ENCODE results near the gene ZSWIM3. TPM values are rescaled to one million over a fixed set of nuclear protein-coding genes. Genes with fewer than 3 reads are reported as not detected.

Gene ZSWIM3
- total RNA-seq, 1 donor from 2014 or later: 6.4 TPM

DNA sequence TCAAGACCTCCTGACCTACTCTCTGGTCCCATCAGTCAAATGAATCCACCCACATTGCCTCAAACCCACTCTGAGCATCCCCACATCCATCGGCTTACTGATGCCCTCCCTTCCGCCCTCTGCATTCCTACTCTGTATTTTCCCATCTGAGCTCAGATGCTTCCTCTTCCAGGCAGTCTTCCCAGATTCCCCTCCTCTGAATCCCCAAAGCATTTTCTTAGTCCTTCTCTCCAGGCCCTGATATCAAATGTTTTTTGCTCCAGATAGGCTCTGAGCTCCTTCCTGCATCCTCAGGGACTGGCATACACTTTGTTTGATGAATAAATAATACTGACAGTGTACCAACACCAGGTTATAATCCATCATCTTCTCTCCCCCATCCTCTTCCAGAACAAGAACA is 50.7 kb downstream of the ZSWIM3 start:
- intact Hi-C loops (cut with micrococcal nuclease): no loop called here

DNA sequence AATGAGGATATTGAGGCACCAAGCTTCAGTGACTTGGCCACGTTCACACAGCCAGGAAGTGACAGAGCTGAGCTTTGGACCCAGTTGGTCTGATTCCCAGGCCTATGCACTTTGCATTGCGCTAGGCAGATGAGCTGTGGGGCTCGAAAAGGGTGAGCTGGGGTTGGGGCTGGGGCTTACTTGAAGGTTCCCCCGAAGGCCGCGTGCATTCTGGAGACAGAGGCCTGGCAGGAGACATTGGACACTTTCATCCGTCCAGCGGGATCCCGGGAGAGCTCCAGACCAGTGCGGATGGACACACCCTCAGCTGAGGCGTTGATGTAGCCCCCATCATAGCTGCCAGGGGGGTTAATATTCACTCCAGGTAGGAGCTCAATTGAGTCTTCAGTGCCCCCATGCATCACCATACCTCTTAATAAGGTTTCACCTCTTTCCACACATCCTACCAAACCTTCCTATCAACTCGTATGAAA is 52.0 kb downstream of the ZSWIM3 start:
- intact Hi-C loops (cut with micrococcal nuclease): no loop called here

DNA sequence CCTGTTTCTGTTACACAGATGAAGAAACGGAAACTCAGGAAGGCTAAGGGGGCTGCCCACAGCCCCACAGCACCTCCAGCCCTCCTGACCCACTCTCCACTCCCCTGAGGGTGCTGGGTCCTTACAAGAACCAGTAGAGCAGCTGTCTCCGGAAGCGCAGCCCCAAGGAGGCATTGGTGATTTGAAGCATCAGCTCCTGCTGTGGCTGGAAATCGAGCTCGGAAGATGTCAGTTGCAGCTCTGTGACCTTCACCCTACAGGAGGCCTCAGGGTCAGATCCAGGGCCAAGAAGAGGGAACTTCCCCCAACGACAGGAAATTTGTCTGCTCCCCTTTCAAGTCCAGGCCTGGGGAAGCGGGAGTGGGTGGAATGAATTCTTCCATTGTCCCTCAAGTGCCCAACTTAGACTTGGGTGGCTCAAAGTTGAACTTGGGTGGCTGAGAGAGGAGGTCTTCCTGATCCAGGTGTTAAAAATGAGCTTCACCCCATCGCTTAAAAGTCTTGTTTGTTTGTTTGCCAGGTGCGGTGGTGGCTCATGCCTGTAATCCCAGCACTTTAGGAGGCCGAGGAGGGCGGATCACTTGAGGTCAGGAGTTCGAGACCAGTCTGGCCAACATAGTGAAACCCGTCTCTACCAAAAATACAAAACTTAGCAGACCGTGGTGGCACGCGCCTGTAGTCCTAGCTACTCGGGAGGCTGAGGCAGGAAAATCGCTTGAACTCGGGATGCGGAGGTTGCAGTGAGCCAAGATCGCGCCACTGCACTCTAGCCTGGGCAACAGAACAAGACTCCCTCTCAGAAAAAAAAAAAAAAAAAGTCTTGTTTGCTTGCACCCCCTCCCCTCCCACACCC is 52.6 kb downstream of the ZSWIM3 start:
- intact Hi-C loops (cut with micrococcal nuclease): loop anchor here (1.0 kb wide), 2 partner anchors 53 to 111 kb away; partner anchors contain the start of genes ACOT8 and ZSWIM3

DNA sequence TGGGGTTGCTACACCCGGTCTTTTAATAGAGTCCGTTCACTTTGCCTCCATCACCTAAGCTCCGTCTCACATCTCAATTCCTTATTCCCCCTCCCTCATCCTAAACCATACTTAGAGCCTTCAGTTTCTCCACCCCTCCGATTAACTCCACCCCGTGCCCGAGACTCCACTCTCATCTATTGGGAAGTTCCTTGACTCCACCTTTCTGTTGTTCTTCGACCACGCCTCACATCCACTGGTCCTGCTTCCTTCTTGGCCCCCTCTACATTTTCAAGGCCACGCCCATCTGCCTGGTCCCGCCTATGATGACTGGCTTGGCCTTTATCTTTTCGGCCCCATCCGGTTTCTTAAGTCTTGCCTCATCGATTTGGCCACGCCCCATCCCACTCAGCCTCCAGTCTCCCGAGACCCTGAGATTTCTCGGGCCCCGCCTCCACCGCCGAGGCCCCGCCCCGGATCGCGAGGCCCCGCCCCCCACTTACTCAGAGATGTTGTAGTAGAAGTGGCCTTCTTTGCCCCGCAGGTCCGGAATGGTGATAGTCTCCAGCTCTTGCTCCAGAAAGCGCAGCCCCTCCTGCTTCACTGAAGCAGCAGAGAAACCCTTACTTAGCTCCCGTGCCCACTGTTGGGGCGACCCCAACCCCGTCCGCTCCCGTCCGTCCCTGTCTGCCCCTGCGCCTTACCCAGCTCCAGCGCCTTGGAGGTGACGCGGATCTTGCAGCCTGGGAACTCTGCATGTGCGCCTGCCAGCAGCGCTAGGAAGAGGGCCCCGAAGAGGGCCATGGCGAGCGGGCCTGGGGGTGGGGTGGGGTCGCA is 53.5 kb downstream of the ZSWIM3 start:
- intact Hi-C loops (cut with micrococcal nuclease): loop anchor here (1.0 kb wide), 4 partner anchors 21 to 112 kb away; partner anchors contain the start of genes ACOT8 and ZSWIM3

DNA sequence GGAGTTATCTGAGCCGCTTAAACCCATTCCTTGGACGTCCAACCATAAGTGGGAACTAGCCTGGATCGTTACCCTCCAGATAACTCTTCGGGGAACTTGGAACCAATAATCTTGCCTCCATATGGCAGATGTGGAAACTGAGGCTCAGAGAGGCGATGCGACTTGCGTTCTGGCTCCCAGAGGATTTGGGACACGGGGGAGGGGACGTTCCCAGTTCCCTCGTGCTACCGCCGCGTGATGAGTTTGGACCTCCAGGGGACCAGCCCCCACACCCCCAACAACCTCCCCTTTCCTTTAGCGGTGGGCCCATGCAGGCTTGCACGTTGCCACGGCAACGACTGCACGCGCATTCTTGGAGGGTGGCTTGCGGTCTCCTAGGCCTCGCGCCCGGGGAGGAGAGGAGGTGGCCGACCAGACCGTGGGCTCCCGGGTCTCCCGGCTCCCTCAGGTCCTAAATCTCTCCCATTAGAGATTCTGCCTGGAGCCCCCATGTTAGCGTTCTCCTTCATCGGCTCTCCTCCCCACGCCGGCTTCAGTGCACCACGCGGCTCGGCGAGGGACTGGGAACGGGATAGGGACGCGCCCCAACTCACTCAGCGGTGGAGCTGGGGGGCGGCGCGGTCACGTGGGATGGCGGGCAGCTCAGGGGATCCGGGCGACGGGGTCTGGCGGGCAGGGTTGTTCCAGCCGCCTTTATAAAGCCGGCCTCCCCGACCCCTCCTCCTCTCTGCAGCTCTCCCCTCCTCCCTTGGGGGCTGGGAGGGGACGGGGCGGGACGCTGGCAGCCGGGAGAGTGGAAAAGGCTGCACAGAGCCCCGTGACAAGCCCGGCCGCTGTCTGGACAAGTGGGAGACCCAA is 54.3 kb downstream of the ZSWIM3 start, which contains the start of gene PLTP:
Gene PLTP (minus strand): TSS at position 670 of the 858 bp plus-strand sequence. CDS start 703 bp downstream, outside the sequence.
- intact Hi-C loops (cut with micrococcal nuclease): loop anchor here (1.0 kb wide), 2 partner anchors 21 to 24 kb away; no protein-coding TSS in a partner anchor

DNA sequence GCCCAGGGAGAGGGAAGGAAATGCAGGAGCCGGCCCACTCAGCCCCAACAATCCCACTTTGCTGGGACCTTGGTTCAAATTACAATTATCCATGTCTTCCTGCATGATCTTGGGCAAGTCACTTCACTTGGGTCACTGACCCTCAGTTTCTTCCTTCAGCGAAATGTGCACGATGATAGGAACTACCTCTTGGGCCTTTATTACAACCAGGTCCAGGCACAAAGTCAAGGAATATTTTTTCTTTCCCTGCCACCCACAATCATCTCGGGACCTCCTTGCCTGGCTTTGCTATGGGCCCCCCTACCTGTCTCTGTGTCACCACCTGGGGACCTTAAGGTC is 54.9 kb downstream of the ZSWIM3 start:
- intact Hi-C loops (cut with micrococcal nuclease): no loop called here

DNA sequence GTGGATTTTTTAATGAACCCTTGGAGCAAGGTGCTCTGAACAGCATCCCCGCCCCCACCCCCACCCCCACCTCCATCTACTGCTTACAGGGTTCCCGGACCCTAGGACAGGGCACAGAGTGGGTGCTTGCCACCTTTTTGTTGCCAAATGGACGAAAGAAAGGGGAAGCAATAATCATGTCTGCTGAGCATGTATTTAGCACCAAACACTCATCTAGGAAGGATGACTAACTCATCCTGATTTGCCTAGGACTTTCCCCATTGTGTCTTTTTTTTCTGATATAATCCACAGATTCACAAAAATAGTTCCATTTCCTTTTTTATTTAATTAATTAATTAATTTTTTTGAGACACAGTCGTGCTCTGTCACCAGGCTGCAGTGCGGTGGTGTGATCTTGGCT is 55.7 kb downstream of the ZSWIM3 start:
- intact Hi-C loops (cut with micrococcal nuclease): no loop called here

DNA sequence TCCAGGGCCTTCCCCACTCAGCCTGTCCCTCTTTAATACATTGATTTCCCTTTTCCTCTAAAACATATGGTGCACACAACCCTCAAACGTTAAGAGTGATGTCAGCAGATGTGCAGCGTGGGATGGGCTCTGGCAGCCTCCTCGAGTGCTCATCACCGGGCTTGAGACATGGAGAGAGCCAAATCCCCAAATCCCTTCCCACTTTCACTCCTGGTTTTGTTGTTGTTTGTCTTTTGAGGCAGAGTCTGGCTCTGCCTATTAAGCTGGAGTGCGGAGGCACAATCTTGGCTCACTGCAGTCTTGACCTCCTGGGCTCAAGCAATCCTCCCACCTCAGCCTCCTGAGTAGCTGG is 60.4 kb downstream of the ZSWIM3 start:
- intact Hi-C loops (cut with micrococcal nuclease): no loop called here

DNA sequence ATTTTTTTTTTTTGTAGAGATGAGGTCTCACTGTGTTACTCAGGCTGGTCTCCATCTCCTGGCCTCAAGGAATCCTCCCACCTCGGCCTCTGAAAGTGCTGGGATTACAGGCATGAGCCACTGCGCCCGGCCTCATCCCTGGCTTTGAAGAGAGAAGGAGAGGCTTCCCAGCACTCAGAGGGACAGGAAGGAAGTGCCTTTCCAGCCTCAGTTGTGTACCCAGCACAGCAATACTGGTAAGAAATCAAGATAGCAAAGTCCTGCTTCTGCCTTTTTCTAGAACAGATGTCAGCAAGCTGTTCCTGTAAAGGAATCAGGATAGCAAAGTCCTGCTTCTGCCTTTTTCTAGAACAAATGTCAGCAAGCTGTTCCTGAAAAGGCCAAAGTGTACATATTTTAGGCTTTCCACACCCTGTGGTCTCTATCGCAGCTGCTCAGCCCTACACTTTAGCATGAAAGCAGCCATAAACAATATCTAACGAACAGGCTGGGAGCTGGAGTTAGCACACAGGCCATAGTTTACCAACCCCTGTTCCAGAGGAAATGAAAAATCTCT is 60.8 kb downstream of the ZSWIM3 start:
- intact Hi-C loops (cut with micrococcal nuclease): no loop called here

DNA sequence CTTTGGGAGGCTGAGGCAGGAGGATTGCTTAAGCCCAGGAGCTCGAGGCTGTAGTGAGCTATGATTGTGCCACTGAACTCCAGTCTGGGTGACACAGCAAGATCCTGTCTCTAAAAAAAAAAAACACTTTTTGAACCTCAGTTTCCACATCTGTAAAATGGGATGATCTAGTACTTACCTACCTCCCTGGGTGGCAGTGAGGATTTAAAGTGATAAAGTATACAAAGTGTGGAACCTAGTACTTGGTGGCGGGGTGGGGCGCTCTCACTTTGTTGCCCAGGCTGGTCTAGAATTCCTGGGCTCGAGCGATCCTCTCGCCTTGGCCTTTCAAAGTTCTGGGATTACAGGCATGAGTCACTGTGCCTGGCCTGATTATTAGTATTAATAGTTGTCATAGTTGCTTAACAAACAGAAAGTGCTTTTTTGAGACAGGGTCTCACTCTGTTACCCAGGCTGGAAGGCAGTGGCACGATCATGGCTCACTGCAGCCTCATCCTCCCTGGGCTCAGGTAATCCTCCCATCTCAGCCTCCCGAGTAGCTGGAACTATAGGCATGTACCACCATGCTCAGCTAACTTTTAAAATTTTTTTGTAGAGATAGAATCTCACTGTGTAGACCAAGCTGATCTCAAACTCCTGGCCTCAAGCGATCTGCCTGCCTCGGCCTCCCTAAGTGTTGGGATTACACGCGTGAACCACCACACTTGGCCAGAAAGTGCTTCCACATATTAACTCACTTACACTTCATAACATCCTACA is 61.5 kb downstream of the ZSWIM3 start:
- intact Hi-C loops (cut with micrococcal nuclease): no loop called here

DNA sequence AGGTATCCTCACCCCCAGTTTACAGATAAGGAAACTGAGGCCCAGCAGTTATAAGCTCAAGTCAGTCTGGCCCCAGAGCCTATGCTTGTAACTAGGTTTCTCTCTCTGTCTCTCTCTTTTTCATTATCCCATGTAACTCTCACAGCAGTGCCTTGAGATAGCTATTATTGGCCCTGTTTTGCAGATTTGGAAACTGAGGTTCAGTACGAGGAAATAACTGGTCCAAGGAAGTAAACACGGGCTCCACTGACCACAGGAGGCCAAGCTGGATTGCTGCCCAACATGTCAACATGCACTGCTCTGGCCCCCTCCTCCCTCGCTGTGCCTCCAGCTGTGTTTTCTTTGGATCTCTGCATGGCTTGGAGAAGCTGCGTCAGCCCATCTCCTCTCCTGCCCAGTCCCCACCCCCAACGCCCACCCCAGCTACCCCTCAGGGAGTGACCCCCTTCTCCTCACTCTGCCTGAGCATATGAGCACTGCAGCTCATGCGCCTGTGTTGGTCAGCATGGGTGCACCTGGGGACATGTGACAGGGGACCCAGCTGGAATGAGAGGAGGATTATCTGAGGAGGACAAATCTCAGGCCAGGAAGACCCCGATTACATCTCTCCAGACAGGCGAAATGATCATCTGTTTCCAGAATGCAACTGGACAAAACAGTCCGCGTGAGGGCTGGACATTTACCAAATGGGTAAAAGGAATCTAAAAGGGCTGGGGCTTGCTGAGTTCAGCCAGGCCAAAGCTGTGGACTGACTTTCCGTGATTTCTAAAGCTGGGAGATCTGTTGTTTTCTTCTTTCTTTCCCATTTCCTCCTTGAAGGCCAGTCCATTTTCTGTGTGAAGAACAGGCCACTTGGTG is 62.4 kb downstream of the ZSWIM3 start:
- intact Hi-C loops (cut with micrococcal nuclease): no loop called here

DNA sequence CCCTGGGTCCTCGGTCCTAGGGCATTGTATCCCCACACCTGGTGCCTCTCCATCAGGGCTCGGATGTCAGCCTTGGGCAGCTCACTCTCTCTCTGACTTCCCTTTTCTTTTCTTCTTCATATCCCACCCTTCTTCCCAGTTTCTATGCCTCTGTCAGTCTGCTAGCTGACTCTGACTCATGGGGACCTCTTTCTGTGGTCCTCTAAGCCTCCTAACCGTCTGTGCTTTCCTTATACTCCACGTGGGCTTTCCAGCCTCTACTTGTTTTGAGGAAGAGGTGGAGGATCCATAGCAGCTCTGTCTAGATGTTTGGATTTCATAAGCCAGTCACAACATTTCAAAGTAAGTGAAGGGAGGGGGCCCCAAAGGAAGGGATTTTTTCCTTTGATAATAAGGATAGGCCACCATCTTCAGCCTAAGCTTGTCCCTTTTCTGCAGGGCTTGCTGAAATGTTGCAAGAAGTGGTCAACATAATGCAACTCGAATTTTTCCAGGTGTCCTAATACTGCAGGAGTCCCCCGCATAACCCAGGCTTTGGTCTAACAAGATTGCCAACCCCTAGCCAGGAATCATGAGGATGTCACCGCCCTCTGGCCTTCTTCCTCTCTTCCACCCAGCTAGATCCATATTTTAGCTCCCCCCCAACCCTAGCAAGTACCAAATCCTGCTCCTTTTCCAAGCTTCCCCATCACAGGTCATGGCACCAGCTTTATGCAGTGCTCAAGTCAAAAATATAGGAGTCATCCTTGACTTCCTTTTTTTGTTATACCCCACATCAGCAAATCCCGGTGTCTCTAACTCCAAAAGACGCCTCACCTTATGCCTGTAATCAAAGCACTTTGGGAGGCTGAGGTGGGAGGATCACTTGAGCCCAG is 63.3 kb downstream of the ZSWIM3 start:
- intact Hi-C loops (cut with micrococcal nuclease): no loop called here

DNA sequence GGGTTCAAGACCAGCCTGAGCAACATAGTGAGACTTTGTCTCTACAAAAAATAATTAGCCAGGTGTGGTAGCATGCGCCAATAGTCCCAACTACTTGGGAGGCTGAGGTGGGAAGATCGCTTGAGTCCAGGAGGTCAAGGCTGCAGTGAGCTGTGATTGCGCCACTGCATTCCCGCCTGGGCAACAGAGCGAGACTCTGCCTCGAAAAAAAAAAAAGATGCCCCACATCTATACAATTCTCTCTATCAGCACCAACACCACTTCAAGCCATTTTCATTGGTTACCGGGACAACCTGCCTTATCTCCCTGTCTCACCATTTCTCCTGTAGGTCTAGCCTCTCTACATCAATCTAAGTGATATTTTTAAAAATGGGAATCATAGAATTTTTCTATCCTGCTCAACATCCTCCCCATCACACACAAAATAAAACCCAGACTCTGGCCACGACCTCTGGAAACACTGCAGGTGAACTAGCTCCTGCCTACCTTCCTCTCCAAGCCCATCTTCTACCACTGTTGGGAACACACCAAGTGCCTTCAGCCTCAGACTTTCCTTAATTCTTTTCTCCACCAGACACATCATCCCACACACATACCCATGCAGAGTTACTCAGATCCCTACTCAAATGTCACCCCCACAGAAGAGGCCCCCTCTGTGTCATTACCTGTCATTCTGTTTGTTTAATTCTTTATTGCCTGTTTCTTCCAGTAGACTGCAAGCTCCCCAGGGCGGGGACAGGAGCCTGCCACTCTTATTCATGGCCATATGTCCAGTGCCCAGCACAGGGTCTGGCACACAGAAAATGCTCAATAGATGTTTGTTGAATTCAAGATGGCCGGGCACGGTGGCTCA is 64.1 kb downstream of the ZSWIM3 start:
- intact Hi-C loops (cut with micrococcal nuclease): no loop called here

DNA sequence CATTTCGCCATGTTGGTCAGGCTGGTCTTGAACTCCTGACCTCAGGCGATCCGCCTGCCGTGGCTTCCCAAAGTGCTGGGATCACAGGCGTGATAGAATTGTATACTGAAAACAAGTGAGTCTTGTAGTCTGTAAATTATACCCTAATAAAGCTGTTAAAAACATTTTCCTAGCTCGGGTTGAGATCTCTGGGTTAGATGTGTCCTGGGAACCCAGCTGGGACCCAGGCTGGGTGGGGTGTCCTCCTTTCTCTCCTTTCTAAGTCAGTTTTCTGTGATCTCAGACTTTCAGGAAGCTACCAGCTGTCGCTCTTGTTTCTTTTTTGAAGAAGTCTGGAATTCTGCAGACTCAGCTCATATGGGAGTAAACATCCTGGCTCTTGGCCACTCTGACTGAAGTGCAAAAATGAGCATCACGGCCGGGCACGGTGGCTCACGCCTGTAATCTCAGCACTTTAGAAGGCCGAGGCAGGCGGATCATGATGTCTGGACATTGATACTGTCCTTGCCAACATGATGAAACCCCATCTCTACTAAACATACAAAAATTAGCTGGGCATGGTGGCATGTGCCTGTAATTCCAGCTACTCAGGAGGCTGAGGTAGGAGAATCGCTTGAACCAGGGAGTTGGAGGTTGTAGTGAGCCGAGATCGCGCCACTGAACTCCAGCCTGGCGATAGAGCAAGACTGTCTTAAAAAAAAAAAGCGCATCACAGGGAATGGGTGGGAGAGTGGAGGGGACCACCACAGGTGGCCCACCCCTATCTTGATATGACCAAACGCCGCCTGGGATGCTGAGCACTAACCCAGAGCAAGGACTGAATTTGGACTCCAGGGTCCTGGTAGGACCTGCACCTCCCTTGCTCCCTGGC is 67.2 kb downstream of the ZSWIM3 start:
- intact Hi-C loops (cut with micrococcal nuclease): no loop called here

DNA sequence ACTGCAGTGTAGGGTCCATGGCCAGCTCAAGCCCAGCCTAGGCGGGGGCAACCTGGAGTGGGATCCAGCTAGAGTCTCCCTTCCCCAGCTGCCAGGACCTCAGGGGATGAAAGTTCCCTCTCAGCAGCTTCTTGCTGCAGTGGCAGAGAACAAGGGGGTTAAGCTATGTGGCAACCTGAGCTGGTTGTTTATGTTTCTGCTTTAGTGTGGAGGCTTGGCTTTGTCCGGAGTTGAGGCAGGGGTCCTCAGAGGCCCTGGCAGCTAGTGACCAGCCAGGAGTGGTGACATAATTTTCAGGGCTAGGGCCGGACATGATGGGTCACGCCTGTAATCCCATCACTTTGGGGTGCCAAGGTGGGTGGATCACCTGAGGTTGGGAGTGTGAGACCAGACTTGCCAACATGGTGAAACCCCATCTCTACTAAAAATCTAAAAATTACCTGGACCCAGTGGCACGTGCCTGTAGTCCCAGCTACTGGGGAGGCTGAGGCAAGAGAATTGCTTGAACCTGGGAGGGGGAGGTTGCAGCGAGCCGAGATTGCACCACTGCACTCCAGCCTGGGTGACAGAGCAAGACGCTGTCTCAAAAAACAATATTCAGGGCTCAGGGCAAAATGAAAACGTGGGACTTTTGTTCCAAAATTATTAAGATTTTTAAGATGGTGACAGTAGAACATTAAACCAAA is 68.5 kb downstream of the ZSWIM3 start:
- intact Hi-C loops (cut with micrococcal nuclease): no loop called here

DNA sequence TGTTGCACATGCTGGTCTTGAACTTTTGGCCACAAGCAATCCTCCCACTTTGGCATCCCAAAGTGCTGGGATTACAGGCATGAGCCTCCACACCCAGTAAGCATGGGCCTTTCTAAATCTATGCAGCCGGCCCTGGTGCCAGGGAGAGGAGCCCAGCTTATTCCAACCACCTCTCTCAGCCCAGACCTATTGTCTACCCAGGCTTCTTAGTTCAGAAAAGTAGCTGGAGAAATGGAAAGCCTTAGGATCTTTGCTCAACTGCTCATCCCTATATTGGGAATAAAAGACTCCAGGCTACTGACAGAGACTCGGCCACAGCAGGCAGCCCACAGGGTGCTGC is 69.3 kb downstream of the ZSWIM3 start:
- intact Hi-C loops (cut with micrococcal nuclease): no loop called here
